Hepatocyte (in vitro differentiated cells): ENCODE results near the gene FAF1. TPM values are rescaled to one million over a fixed set of nuclear protein-coding genes. Genes with fewer than 3 reads are reported as not detected.

ENCODE experiments used
- DNase-seq: peaks from one replicate; pipeline ENCODE4 v3.0.0-alpha.2; 2016; ENCODE audit warnings: low spot score
- H2AFZ ChIP-seq: fragments of 200-600 bp; sonication (generic); 2 replicates; pipeline ENCODE4 v1.6.0; 2016; ENCODE audit warnings: antibody characterized with exemption, mild to moderate bottlenecking
- H3K27ac ChIP-seq: fragments of 200-600 bp; sonication (generic); 2 replicates; pipeline ENCODE4 v1.5.1; 2016; ENCODE audit warnings: mild to moderate bottlenecking
- H3K27me3 ChIP-seq: fragments of 200-600 bp; sonication (generic); 2 replicates; pipeline ENCODE4 v1.6.1; 2016
- H3K36me3 ChIP-seq: fragments of 200-600 bp; sonication (generic); replicated peaks from 2 replicates; pipeline ENCODE4 v1.5.1; 2016; ENCODE audit warnings: low read depth; ENCODE audit not compliant: insufficient read depth
- H3K4me1 ChIP-seq: fragments of 200-600 bp; sonication (generic); 2 replicates; pipeline ENCODE4 v1.5.1; 2016; ENCODE audit warnings: mild to moderate bottlenecking, moderate library complexity; ENCODE audit not compliant: insufficient read depth
- H3K4me2 ChIP-seq: fragments of 200-600 bp; sonication (generic); 2 replicates; pipeline ENCODE4 v1.6.0; 2016
- H3K4me3 ChIP-seq: fragments of 200-600 bp; sonication (generic); 2 replicates; pipeline ENCODE4 v1.5.1; 2016; ENCODE audit warnings: mild to moderate bottlenecking
- H3K79me2 ChIP-seq: fragments of 200-600 bp; sonication (generic); 2 replicates; pipeline ENCODE4 v1.6.0; 2017; ENCODE audit warnings: mild to moderate bottlenecking
- H3K9me2 ChIP-seq: fragments of 200-600 bp; sonication (generic); replicated peaks from 2 replicates; pipeline ENCODE4 v1.6.0; 2017; ENCODE audit warnings: mild to moderate bottlenecking; ENCODE audit not compliant: insufficient read depth
- H3K9me3 ChIP-seq: fragments of 200-600 bp; sonication (generic); 2 replicates; pipeline ENCODE4 v1.5.1; 2016; ENCODE audit warnings: low read depth, mild to moderate bottlenecking
- H4K20me1 ChIP-seq: fragments of 200-600 bp; sonication (generic); 2 replicates; pipeline ENCODE4 v1.6.0; 2016; ENCODE audit warnings: mild to moderate bottlenecking; ENCODE audit not compliant: insufficient read depth, poor library complexity, severe bottlenecking
- CTCF ChIP-seq: fragments of 200-600 bp; sonication (generic); IDR thresholded peaks from 2 replicates; pipeline ENCODE4 v1.5.1; 2016; ENCODE audit warnings: antibody characterized with exemption, mild to moderate bottlenecking; ENCODE audit not compliant: poor library complexity
- EZH2 ChIP-seq: fragments of 200-600 bp; sonication (generic); IDR thresholded peaks from 2 replicates; pipeline ENCODE4 v1.6.1; 2016; ENCODE audit warnings: antibody characterized with exemption, mild to moderate bottlenecking, borderline replicate concordance
- EZH2phosphoT487 ChIP-seq: fragments of 200-600 bp; sonication (generic); IDR thresholded peaks from one replicate; pipeline ENCODE4 v1.6.1; 2018; ENCODE audit warnings: antibody characterized with exemption, mild to moderate bottlenecking, low read depth, moderate library complexity; ENCODE audit not compliant: unreplicated experiment, severe bottlenecking
- WGBS: methylation state at CpG from one replicate; pipeline ENCODE4 v1.1.6; 2016; ENCODE audit warnings: low lambda C conversion rate; ENCODE audit errors: missing lambda C conversion rate; 5-methylcytosine and 5-hydroxymethylcytosine counted together
- polyA plus RNA-seq: library from polyadenylated mRNA; unstranded; fragments of >200 nt; fragmentation: Nextera tagmentation; extraction: Ambion mirVana; gene quantifications from 2 replicates; pipeline ENCODE4 v1.2.1, GENCODE V29; 2016
- total RNA-seq: library from RNA; depleted of rRNA; stranded (reverse); fragments of >200 nt; gene quantifications from 2 replicates; pipeline ENCODE4 v1.2.3, GENCODE V29; 2014

The FAF1 gene
- total and polyA plus RNA-seq, 2 experiments from 2014 or later: 25.7 to 35.5 TPM

- no peaks in the 10 kb centered on the region for H4K20me1 ChIP-seq
- no peak for DNase-seq
- H3K27me3 ChIP-seq: peaks cover 98% of the 10 kb centered on the region
- no peaks in the 10 kb centered on the region for H3K79me2 ChIP-seq
- no peak overlapping the region for H3K4me3 ChIP-seq
- no peaks in the 10 kb centered on the region for H3K36me3 ChIP-seq
- no peaks in the 10 kb centered on the region for H3K9me2 ChIP-seq
- H3K4me2 ChIP-seq: no peak overlapping the region
- TF ChIP-seq CTCF (no peak), EZH2 (peak; percentile 62), EZH2phosphoT487 (peak; percentile 67)
- H2AFZ ChIP-seq: no peak overlapping the region
- no peaks in the 10 kb centered on the region for H3K9me3 ChIP-seq
- H3K4me1 ChIP-seq: peaks cover 35% of the 10 kb centered on the region
- 17% methylated on average over 26 of the region's 27 CpGs for WGBS
- no peak overlapping the region for H3K27ac ChIP-seq
These were observed 538.0 kb downstream of the FAF1 start for GRCh38 chr1:50421768-50422674.

- Histone ChIP-seq H3K9me3 (no peaks in the 10 kb centered on the region), H3K4me3 (no peak overlapping the region), H3K4me2 (peak overlapping the region; percentile 73), H4K20me1 (no peaks in the 10 kb centered on the region), H3K36me3 (no peaks in the 10 kb centered on the region), H3K9me2 (no peaks in the 10 kb centered on the region), H3K4me1 (peaks cover 40% of the 10 kb centered on the region), H3K27ac (no peak overlapping the region), H2AFZ (peak overlapping the region; percentile 52), H3K79me2 (no peaks in the 10 kb centered on the region), H3K27me3 (peaks cover 98% of the 10 kb centered on the region)
- no peak for DNase-seq
- TF ChIP-seq EZH2: peak; percentile 78
- peak; percentile 8 for TF ChIP-seq EZH2phosphoT487
- TF ChIP-seq CTCF: no peak
- WGBS: under 1% methylated on average over 37 of the region's 38 CpGs
These were observed 538.7 kb downstream of the FAF1 start for GRCh38 chr1:50421366-50421748.

GRCh38 chr1:50420689-50421365 lies 539.2 kb downstream of the FAF1 start:
- H3K36me3 ChIP-seq: no peaks in the 10 kb centered on the region
- H3K9me2 ChIP-seq: no peaks in the 10 kb centered on the region
- no peak overlapping the region for H3K4me3 ChIP-seq
- WGBS: 5% methylated on average over 56 of the region's 69 CpGs
- H3K9me3 ChIP-seq: no peaks in the 10 kb centered on the region
- peak overlapping the region; percentile 73 for H3K4me2 ChIP-seq
- H2AFZ ChIP-seq: peak overlapping the region; percentile 52
- peaks cover 40% of the 10 kb centered on the region for H3K4me1 ChIP-seq
- peaks cover 98% of the 10 kb centered on the region for H3K27me3 ChIP-seq
- no peaks in the 10 kb centered on the region for H4K20me1 ChIP-seq
- TF ChIP-seq EZH2: peak; percentile 66
- TF ChIP-seq EZH2phosphoT487: peak; percentile 85
- no peak for TF ChIP-seq CTCF
- DNase-seq: no peak
- no peak overlapping the region for H3K27ac ChIP-seq
- no peaks in the 10 kb centered on the region for H3K79me2 ChIP-seq
